VCaP (cell line): ENCODE results near the gene MYOM3.

Experiments
- H3K27ac ChIP-seq: fragments of 450-650 bp; 2 replicates; pipeline ENCODE4 v1.5.1; 2017
- CTCF ChIP-seq: fragments of 450-650 bp; conservative IDR thresholded peaks from 2 replicates; pipeline ENCODE4 v1.5.1; 2017; ENCODE audit warnings: mild to moderate bottlenecking, moderate library complexity

MYOM3 gene

DNA sequence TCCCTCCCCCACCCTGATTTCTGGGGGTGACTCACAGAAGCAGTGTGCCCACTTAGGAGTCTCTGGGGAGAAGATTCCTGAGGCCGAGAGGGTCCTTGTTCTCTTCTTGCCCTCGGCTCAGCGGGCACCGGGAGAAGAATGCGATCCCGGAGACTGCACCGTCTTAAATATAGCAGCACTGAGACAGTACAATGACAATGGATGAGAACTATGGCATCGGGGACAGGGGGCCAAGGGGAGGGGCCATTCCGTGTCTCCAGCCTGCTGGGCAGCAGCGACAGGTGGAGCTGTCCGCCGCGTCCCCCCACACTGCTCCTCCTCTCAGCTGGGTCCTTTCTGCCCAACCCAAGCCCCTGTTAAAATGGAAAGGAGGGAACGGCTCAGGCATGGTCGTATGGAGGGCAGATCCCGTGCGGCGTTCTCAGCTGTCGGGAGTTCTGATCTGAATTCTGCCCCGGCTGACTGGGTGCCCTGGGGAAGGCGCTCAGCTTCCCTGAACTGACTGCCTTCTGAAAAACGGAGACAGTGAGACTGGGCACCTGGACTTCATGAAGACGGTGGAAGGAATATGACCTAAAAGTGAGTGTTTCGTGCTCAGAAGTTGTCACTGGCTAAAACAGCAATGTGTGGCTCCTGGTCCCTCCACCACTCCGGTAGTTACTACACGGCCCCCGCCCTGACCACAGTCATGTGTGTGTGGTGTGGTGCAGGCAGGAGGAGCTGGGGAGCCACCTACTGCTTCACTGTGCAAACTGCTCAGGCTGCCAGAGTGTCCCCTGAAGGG is at the start of gene MYOM3:
Gene MYOM3, minus strand, starts transcription at position 140 of the 784 bp plus-strand sequence. CDS start 3,499 bp downstream, outside the sequence.
- no peak within 1 kb of the TSS for H3K27ac ChIP-seq

GRCh38 chr1:24161270-24161669 is 49.3 kb upstream of the MYOM3 start:
- TF ChIP-seq CTCF = no peak
- peak overlapping the region; percentile 51 for H3K27ac ChIP-seq

More for the DNA sequence above, at the start of gene MYOM3:
- peak; percentile 74 for TF ChIP-seq CTCF

GRCh38 chr1:24159366-24159765 is 47.4 kb upstream of the MYOM3 start:
- TF ChIP-seq CTCF = no peak
- no peak overlapping the region for H3K27ac ChIP-seq

DNA sequence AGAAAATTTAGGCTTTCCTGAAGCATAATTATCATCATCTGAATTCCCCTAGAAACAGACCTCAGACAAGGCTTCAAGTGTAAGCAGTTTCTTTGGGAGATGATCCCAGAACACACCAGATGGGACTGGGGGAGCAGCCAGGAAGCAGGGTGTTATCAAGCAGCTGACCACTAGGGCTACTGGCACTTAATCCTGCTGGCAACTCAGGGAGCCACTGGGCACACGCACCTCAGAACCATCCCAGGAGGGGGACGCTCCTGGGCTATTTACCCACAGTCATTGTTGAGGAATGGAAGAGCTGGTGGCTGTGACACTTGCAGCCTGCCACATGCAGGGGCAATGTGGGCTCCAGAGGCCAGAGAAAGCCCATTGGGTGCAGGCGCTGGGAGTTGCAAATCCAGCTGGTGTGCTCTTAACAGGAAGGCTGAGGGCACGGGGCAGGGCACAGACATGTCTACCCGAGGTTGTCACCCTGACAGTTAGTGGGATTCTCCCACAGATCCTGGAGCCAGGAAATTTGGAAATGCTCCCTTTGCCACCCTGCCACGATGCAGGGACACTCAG is 46.1 kb upstream of the MYOM3 start:
- TF ChIP-seq CTCF = peak; percentile 13; the same call in 1 of the 2 replicates
- no peak overlapping the region for H3K27ac ChIP-seq

- no peak overlapping the region for H3K27ac ChIP-seq
- TF ChIP-seq CTCF = no peak
These were observed 44.8 kb upstream of the MYOM3 start for GRCh38 chr1:24156542-24157260.

- peak overlapping the region; percentile 10; the same call in 1 of the 2 replicates for H3K27ac ChIP-seq
- no peak for TF ChIP-seq CTCF
These were observed 43.3 kb upstream of the MYOM3 start for GRCh38 chr1:24155011-24155782.
